Progenitor cell of endocrine pancreas (in vitro differentiated cells): Measurements from ENCODE around the gene LSAMP. TPM values are rescaled to one million over a fixed set of nuclear protein-coding genes. Genes with fewer than 3 reads are reported as not detected.

ENCODE experiments used
- DNase-seq: peaks from one replicate; pipeline ENCODE4 v3.0.0; 2021; ENCODE audit warnings: low spot score; ENCODE audit not compliant: unreplicated experiment
- H3K27ac Mint-ChIP-seq: 2 replicates; pipeline ENCODE4 v1.8.0; 2021; ENCODE audit warnings: mild to moderate bottlenecking, moderate library complexity, mixed read lengths
- H3K27me3 Mint-ChIP-seq: 2 replicates; pipeline ENCODE4 v1.8.0; 2021; ENCODE audit warnings: mixed read lengths
- H3K36me3 Mint-ChIP-seq: 2 replicates; pipeline ENCODE4 v1.8.0; 2022; ENCODE audit warnings: mixed read lengths; ENCODE audit not compliant: insufficient read depth
- H3K4me1 Mint-ChIP-seq: 2 replicates; pipeline ENCODE4 v1.8.0; 2021; ENCODE audit warnings: low read depth, mixed read lengths
- H3K4me3 Mint-ChIP-seq: 2 replicates; pipeline ENCODE4 v1.8.0; 2021; ENCODE audit warnings: low read depth, mild to moderate bottlenecking, moderate library complexity, mixed read lengths
- H3K9me3 Mint-ChIP-seq: 2 replicates; pipeline ENCODE4 v1.8.0; 2021; ENCODE audit warnings: low read depth, mixed read lengths
- total RNA-seq: library from RNA; stranded (reverse); gene quantifications from 2 replicates; pipeline ENCODE4 v1.2.1, GENCODE V29; 2021
- TF ChIP-seq, protein P1 (sequence below): fragments of 200-600 bp; sonication (generic); IDR thresholded peaks from one replicate; pipeline ENCODE4 v1.5.0; 2021; ENCODE audit warnings: antibody characterized with exemption, mild to moderate bottlenecking; ENCODE audit not compliant: unreplicated experiment

LSAMP gene
- total RNA-seq, 1 donor from 2014 or later, result 20.7 TPM

DNA sequence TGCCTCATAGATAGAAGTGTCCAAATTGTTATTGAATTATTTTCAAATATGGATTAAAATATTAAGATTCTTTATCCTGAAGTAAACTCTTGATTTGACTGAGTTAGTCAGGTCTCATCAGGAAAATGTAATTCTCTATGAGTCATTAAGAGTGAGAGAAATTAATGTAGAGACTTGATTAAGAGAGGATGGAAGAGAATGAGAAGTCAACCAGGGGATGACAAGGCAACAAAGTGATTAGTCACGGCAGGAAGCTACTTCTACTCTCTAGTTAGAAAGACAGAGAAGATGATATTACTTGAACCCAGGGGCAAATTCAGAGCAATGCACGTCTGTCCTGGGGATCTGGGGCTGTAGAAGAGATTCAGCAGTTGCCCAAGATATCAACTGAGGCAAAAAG lies 202.5 kb downstream of the LSAMP start:
- no peak overlapping the region for H3K4me3 Mint-ChIP-seq
- TF ChIP-seq, protein P1, sequence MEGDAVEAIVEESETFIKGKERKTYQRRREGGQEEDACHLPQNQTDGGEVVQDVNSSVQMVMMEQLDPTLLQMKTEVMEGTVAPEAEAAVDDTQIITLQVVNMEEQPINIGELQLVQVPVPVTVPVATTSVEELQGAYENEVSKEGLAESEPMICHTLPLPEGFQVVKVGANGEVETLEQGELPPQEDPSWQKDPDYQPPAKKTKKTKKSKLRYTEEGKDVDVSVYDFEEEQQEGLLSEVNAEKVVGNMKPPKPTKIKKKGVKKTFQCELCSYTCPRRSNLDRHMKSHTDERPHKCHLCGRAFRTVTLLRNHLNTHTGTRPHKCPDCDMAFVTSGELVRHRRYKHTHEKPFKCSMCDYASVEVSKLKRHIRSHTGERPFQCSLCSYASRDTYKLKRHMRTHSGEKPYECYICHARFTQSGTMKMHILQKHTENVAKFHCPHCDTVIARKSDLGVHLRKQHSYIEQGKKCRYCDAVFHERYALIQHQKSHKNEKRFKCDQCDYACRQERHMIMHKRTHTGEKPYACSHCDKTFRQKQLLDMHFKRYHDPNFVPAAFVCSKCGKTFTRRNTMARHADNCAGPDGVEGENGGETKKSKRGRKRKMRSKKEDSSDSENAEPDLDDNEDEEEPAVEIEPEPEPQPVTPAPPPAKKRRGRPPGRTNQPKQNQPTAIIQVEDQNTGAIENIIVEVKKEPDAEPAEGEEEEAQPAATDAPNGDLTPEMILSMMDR, result no peak
- H3K27me3 Mint-ChIP-seq, result peaks cover 2% of the 10 kb centered on the region
- DNase-seq, result no peak
- H3K27ac Mint-ChIP-seq, result no peak overlapping the region
- H3K36me3 Mint-ChIP-seq, result no peaks in the 10 kb centered on the region
- no peaks in the 10 kb centered on the region for H3K4me1 Mint-ChIP-seq
- H3K9me3 Mint-ChIP-seq, result no peaks in the 10 kb centered on the region

DNA sequence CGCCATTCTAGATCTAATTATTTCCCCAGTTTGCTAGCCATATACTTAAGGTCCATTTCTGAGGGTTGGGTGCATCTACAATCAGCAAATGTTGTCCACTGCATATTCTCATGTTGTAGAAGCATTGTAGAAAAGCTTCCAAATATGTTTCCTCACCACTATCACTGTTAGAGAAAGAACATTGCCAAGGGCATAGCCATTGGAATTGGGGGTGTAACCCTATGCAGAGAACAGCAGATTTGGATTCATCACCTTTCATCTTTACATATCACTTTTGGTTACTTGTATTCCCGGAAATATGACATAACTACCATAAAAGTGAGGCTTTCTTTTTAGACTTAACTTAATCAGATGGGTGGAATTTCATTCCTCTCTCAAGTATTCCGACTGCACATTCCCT lies 203.6 kb downstream of the LSAMP start:
- Mint-ChIP-seq H3K27ac (no peak overlapping the region), H3K9me3 (no peaks in the 10 kb centered on the region), H3K36me3 (no peaks in the 10 kb centered on the region), H3K27me3 (no peaks in the 10 kb centered on the region), H3K4me1 (no peaks in the 10 kb centered on the region), H3K4me3 (no peak overlapping the region)
- TF ChIP-seq, protein P1, result no peak
- DNase-seq, result no peak

DNA sequence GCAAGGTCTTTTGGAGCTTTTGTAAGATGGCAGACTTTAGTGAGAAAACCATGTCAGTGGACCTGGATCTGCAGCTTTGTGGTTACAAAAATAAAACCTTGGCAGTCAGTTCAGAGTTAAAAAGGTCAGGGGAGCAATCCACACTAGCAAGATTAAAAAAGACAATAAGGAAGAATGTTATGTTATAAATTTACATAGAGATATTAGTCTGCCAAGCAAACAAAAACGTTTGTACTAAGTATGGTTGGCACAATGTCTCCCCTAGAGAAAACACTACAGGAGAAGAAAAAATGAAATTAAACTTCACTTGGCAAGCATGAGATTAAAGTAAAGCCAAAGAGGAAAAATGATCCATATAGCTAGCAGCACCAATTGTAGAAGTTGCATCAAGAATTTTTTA lies 205.0 kb downstream of the LSAMP start:
- H3K4me3 Mint-ChIP-seq, result no peak overlapping the region
- H3K27ac Mint-ChIP-seq, result no peak overlapping the region
- no peaks in the 10 kb centered on the region for H3K9me3 Mint-ChIP-seq
- H3K27me3 Mint-ChIP-seq, result no peaks in the 10 kb centered on the region
- no peaks in the 10 kb centered on the region for H3K36me3 Mint-ChIP-seq
- TF ChIP-seq, protein P1, result no peak
- no peak for DNase-seq
- H3K4me1 Mint-ChIP-seq, result no peaks in the 10 kb centered on the region

DNA sequence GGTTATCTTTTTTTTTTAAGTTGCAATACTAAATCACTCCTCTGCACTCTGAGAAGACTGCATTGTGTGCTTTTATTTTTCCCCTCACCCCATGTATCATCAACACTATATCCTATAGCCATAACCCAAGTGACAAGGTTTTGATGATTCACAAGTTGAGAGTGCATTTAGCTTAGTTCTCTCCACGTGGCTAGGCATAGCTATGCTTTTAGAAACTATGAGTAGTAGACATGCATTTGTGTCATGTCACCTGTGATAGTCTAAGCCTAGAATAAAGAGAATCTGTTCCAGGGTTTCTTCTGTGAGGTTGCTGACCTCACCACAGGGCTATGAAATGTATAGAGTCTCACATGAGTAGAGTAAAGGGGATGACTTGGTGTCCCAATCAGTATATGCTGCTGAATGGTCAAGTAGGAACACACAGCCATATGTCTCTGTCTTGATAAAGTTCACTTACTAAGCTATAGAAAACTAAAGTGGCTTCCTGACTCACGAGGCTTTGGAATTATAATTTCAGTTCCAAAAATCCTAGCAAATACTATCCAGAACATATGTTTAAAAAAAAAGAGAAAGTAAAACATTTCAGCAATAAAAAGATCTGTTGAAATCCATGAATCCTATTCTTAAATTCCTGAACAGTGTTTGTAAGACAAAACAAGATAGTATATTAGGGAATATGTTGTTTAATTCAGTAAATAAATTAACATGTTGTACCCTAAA lies 206.3 kb downstream of the LSAMP start:
- no peak for DNase-seq
- TF ChIP-seq, protein P1, result no peak
- H3K4me3 Mint-ChIP-seq, result no peak overlapping the region
- no peak overlapping the region for H3K27ac Mint-ChIP-seq
- H3K4me1 Mint-ChIP-seq, result no peaks in the 10 kb centered on the region
- no peaks in the 10 kb centered on the region for H3K36me3 Mint-ChIP-seq
- no peaks in the 10 kb centered on the region for H3K9me3 Mint-ChIP-seq
- no peaks in the 10 kb centered on the region for H3K27me3 Mint-ChIP-seq

DNA sequence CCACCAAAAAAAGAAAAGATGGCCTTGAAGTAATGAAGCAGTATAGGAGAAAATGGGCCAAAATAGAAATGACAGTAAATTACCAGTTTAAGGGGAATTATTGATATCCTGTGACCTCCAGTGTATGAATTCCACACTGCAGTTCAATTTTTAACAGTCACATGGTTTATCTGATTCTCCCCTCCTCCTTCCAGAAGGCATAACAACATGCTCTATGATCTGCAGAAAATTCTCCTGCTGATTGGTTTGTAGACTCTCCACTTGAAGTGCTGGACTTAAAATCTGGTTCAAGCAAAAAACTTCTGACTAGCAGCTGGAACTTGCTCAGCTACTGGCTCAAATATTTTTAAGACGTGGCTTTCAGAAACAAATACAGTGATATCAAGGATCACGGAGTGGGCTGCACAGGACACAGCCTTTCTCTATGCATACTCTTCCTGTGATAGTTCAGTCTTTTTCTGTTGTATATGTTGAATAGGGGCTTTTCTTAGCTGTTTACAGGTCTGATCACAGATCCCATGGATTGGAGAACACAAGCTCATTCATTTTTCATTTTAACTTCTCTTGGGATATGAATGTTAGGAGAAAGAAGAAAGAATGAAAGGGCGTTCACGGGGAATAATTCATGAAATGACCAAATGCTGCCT lies 211.5 kb downstream of the LSAMP start:
- TF ChIP-seq, protein P1, result no peak
- H3K9me3 Mint-ChIP-seq, result peaks cover 3% of the 10 kb centered on the region
- DNase-seq, result no peak
- no peak overlapping the region for H3K27ac Mint-ChIP-seq
- no peaks in the 10 kb centered on the region for H3K36me3 Mint-ChIP-seq
- H3K4me3 Mint-ChIP-seq, result no peak overlapping the region
- H3K4me1 Mint-ChIP-seq, result peaks cover 3% of the 10 kb centered on the region
- H3K27me3 Mint-ChIP-seq, result no peaks in the 10 kb centered on the region
